OCI-M2 (cell line): ENCODE results near the gene EIF1AD.

ENCODE experiments used
- DNase-seq: peaks from one replicate; lab custom pipeline; 2025; ENCODE audit not compliant: unreplicated experiment; lab: John Stamatoyannopoulos, UW

Gene EIF1AD

DNA sequence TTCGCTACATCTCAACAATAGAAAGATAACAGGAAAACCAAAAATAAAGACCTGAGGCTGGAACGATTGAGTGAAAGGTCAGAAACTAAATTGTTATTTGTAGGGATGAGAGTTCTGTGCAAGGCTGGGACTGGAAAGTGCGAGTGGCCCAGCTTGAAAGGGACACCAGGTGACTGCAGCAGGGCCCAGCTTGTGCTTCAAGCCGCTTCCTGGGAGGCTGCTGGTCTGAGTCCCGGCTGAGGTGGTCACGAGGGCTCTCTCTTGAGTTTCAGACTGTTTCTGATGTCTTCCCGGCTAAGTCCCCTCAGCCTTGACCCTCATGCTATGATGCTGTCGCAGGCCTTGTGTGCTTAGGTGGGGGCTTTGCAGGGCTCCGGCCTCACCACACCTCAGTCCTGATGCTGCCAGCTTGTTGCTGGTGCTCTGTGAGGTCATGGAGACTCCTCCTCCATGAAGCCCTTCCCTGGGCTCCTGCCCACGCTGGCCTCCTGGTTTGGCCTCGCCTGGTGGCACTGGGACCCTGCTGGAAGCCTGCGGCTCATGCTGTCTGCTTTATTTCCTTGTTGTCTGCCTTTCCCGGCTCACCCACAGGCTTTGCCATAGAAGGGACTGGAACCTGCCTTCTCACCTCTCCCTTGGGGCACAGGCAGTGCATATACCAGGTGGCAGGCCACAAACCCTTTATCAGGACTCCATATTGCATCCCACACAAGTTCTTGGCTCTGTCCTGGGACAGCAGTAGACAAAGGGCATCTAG, 4.4 kb upstream of the EIF1AD start:
- no peak for DNase-seq

- no peak for DNase-seq
Measured at GRCh38 chr11:66004186-66004585, 2.2 kb upstream of the EIF1AD start.

- DNase-seq: no peak
Measured at GRCh38 chr11:66003291-66003690, 1.3 kb upstream of the EIF1AD start.

DNA sequence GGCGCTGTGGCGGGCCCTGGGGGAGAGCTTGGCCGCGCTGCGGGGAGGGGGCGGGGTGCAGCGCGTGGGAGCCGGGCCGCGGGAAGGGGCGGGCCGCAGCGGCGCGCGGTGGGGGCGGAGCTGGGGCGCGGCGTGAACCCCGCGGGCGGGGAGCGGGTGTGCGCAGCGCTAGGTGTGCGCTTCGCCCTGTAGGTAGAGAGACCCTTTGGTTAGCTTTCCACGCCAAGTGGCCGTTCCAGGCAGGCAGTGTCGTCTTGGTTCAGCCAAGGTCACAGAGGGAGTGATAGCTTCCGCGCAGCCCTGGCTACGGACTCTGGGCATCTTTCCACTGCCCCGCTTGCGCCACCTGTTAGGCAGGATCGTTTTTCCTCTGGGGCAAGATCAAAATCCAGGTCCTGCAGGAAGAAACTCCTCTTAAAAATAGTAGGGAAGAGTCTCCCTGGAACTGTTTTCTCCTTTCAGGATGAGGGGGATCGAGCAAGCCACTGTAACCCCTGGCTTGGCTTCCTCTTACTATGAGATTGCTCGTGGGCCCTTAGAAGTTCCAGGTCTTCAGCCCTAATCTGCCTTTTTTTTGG, 780 bp upstream of the EIF1AD start:
- DNase-seq: no peak

DNA sequence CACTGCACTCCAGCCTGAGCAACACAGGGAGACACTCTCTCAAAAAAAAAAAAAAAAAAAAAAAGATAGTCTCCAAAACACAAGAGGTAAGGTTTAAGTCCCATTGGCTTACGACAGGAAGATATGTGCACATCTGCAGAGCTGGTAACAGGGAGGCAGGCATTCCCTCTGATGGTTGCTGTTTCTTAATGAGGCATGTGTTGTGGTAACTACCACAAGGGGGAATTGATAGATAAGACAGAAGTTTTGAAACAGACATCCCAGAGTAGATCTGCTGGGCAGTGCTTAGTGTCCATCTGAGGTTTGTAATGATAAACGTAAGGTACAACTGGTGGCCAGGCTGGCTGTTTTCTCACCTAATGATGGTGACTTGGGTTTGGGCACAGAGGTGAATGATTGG, 4.7 kb downstream of the EIF1AD start:
- no peak for DNase-seq

GRCh38 chr11:65992056-65992455, 9.9 kb downstream of the EIF1AD start:
- DNase-seq: no peak

GRCh38 chr11:65988791-65989592, 13.0 kb downstream of the EIF1AD start:
- DNase-seq: peak; percentile 66

DNA sequence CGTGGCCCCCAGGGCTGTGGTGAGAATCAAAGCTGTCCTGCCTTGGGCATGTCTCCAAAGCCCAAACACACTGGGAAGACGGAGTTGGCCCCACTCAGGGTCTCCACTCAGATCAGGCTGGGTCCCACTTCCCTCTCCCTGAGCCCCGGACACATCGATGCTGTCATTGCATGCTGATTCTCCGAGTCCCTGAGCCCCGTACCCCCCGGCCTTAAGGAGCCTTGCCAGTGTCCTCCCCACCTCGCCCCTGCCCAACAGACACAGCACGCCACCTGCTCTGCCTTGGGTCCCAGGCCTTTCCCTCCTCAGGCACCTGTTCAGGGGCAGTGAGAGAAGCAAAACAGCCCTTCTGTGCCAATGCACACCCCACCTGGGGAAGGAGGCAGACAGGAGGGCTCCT, 14.6 kb downstream of the EIF1AD start:
- DNase-seq: no peak

GRCh38 chr11:65983589-65983987, 18.4 kb downstream of the EIF1AD start:
- DNase-seq: no peak

DNA sequence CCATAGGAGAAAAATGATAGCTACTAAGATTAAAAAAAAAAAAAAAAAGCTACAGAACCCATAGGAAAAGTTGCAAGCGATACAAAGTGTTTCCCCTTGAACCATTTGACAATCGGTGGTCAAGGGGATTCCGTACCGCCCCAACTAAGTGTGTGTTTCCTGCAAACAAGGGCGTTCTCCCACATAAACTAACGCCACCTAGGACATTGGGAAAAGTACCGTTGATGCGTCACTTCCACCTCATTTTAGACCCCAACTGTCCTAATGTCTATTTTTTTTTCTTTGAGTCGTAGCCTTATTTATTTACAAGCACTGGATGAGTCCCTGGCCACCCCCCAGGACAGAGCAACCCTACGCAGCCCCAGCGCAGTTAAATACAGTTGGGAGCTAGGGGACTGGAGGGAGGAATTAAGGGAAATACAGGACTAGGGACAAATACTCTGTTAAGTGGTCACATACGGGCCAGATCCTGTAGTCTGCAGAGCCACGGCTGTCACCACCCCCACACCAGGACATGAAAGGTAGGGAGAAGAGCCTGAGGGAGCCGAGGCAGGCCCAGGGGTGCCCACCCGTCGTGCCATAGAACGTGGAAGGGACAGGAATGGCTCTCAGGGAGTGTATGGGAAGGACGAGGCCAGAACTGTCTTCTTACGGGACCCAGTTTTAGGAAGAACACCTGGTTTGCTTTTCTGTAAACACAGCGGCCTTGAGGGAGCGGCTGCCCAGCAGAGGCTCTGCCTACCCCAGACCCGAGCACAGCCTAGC, 19.0 kb downstream of the EIF1AD start:
- DNase-seq: no peak

DNA sequence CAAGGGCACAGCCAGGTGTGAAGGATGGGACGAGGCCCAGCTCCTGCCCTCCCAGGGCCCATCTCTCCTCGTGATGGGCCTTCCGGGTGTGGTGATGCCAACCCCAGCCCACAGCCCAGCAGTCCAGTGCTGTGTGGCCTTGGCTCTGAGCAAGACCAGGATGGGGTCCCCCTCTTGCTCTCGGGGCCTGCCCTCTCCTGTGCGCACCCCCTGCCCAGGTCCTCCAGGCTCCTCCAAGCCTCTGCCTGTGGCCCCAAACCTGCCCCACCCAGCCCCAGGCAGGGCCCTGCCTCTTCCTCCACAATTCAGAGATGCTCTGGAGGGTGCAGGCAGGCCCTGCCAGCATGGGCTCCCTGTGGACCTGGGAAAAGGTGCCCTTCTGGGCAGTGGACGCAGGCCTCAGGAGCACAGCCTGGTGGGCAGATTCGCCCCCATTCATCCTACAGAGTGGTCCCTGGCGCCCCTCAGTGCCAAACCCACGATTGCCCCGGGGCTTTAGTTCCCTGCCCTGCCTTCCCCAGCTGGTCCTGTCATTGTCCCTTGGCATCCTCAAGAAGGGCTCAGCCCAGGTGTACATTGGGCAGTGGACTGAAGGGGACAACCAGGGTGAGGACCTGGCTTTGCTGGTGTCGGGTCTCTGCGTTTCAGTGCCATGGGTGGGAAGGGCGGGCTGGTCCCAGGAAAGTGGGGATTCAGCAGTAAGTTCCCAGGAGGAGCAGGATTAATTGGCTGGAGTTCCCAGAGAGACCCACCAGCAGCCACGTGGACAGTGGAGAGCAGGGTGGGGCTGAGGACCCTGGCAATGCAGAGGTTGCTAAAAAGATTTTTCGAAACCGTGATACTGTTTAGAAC, 19.8 kb downstream of the EIF1AD start:
- DNase-seq: no peak

GRCh38 chr11:65981101-65981740, 20.7 kb downstream of the EIF1AD start:
- DNase-seq: no peak

- no peak for DNase-seq
Measured at GRCh38 chr11:65979261-65979759, 22.6 kb downstream of the EIF1AD start.

DNA sequence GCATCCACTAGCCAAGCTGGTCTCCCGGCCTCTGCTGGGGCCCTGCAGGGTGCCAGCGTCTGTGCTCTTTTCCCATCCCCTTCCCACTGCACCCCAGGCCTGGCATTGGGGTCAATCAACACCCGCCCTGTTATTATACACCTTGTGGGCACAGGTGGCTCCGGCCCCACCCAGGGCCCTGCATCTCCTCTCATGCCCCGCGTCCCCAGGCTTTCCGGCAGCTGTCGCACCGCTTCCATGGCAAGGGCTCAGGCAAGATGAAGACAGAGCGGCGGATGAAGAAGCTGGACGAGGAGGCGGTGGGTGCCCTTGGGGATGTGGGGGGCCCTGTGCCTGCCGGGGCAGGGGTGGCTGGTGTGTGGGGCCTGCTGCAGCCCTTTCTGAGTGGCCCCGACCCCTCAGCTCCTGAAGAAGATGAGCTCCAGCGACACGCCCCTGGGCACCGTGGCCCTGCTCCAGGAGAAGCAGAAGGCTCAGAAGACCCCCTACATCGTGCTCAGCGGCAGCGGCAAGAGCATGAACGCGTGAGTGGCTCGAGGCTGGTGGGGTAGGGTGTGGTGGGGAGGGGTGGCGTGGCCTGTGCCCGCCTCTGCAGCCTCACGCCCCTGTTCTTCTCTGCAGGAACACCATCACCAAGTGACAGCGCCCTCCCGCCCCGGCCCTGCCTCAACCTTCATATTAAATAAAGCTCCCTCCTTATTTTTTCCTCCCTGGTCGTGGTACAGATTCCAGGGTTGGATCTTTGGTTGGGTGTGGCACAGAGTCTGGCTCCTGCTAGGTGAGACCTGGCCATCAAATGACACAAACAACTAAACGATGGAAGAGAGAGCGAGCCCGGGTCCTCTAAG, 23.3 kb downstream of the EIF1AD start:
- DNase-seq: no peak

GRCh38 chr11:65977621-65978390, 24.2 kb downstream of the EIF1AD start:
- DNase-seq: no peak

DNA sequence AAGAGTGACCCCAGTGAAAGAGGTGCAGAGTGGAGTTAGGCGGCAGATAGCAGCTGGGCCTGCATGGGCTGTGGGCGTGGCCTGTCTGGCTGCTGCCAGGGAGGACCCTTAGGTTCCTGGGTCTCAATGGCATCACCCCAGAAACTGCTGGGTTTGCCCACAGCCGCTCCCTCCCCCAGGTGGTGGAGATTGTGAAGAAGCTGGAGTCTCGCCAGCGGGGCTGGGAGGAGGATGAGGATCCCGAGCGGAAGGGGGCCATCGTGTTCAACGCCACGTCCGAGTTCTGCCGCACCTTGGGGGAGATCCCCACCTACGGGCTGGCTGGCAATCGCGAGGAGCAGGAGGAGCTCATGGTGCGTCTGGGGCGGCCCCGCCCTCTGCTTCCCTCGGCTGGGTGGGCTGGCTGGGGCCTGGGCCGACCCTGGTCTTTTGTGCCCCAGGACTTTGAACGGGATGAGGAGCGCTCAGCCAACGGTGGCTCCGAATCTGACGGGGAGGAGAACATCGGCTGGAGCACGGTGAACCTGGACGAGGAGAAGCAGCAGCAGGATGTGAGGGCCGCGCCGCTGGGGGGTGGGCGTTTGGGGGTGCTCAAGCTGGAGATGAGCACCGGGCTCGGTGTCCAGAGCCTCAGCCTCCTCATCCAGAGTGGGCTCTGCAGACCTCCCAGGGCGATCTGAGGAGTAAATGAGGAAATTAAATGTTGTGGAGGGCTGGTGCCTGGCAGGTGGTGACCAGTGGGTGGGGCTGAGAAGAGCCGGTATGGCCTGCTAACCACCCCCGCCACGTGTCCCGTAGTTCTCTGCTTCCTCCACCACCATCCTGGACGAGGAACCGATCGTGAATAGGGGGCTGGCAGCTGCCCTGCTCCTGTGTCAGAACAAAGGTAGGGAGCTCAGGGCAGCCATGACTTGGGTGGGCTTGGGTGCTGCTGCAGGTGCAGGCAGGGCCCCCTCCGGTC, 25.5 kb downstream of the EIF1AD start:
- no peak for DNase-seq

DNA sequence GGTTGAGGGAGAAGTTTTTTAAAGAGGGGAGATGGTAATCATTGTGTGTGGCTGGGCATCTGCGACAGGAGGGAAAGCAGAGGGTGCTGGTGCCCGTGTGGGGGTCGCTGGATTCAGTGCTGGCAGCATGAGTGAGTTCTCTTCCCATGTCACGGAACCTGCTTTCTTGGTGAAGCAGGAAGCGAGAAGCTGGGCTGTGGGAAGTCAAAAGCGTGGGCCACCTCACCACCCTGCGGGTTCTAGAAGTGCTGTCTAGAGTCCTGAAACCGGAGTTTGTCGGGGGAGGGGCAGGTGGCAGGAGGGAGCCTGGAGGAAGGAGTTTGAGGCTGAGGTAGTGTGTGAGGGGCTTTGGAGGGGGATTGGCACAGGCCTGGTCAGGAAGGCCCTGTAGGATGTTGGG, 26.2 kb downstream of the EIF1AD start:
- no peak for DNase-seq
